SKM-1 (cell line): ENCODE results near the gene CACNA2D1.

Experiments
- DNase-seq: peaks from one replicate; lab custom pipeline; 2025; ENCODE audit not compliant: unreplicated experiment; lab: John Stamatoyannopoulos, UW

CACNA2D1 gene

GRCh38 chr7:82443547-82444219 is at the start of gene CACNA2D1:
Gene CACNA2D1 (minus strand): TSS chr7:82443777.
- DNase-seq: peak; percentile 69

- no peak for DNase-seq
Observed at GRCh38 chr7:82481499-82482097, 38.0 kb upstream of the CACNA2D1 start.

GRCh38 chr7:82477733-82478515 is 34.3 kb upstream of the CACNA2D1 start:
- DNase-seq: no peak

- DNase-seq: no peak
Observed at GRCh38 chr7:82472966-82473365, 29.4 kb upstream of the CACNA2D1 start.

GRCh38 chr7:82471351-82472020 is 27.9 kb upstream of the CACNA2D1 start:
- DNase-seq: no peak

- DNase-seq: no peak
Observed at GRCh38 chr7:82469207-82469606, 25.6 kb upstream of the CACNA2D1 start.

GRCh38 chr7:82468435-82468834 is 24.9 kb upstream of the CACNA2D1 start:
- no peak for DNase-seq

- no peak for DNase-seq
Observed at GRCh38 chr7:82467020-82467419, 23.4 kb upstream of the CACNA2D1 start.

- no peak for DNase-seq
Observed at GRCh38 chr7:82464372-82464771, 20.8 kb upstream of the CACNA2D1 start.

- DNase-seq: no peak
Observed at GRCh38 chr7:82455295-82455694, 11.7 kb upstream of the CACNA2D1 start.

GRCh38 chr7:82450759-82451158 is 7.2 kb upstream of the CACNA2D1 start:
- DNase-seq: no peak

- no peak for DNase-seq
Observed at GRCh38 chr7:82449910-82450309, 6.3 kb upstream of the CACNA2D1 start.

- DNase-seq: no peak
Observed at GRCh38 chr7:82446897-82447296, 3.3 kb upstream of the CACNA2D1 start.

- no peak for DNase-seq
Observed at GRCh38 chr7:82445271-82445670, 1.7 kb upstream of the CACNA2D1 start.

GRCh38 chr7:82444220-82444909 is 788 bp upstream of the CACNA2D1 start:
- DNase-seq: no peak

- DNase-seq: no peak
Observed at GRCh38 chr7:82443036-82443546, 486 bp downstream of the CACNA2D1 start.

GRCh38 chr7:82442492-82443035 is 1.0 kb downstream of the CACNA2D1 start:
- no peak for DNase-seq

GRCh38 chr7:82441669-82442478 is 1.7 kb downstream of the CACNA2D1 start:
- no peak for DNase-seq

GRCh38 chr7:82438521-82438920 is 5.1 kb downstream of the CACNA2D1 start:
- DNase-seq: no peak

GRCh38 chr7:82435769-82436168 is 7.8 kb downstream of the CACNA2D1 start:
- DNase-seq: no peak
